Right lobe of liver (tissue), 6 donors: ENCODE data around the gene PATL1. TPM values are rescaled to one million over a fixed set of nuclear protein-coding genes. Genes with fewer than 3 reads are reported as not detected.
"Not testable (repeated sequence)": the region's sequence is repeated elsewhere in the genome, so short reads cannot be mapped to it uniquely, and the experiment has no call there.

ENCODE experiments used
- ATAC-seq, 4 donors: fragments of 200-7000 bp; cut with Tn5 transposase; one replicate each; pipeline ENCODE4 v1.9.1; 2020; ENCODE audit warnings: mild to moderate bottlenecking in 4 of 4, moderate library complexity in 4 of 4
- DNase-seq, 3 donors: peaks; one replicate each; pipeline ENCODE4 v3.0.0-alpha.2; 2020
- H3K27ac ChIP-seq, 3 donors: fragments of 200-600 bp; one replicate each; pipeline ENCODE4 v1.8.0; 2022
- H3K27me3 ChIP-seq, 2 donors: fragments of 200-600 bp; one replicate each; pipeline ENCODE4 v1.8.0; 2022
- H3K36me3 ChIP-seq, 4 donors: fragments of 200-600 bp; sonication (generic) in 1 of 4; one replicate each; pipeline versions ENCODE4 v1.5.1 to v1.8.0; 2017 to 2022; ENCODE audit warnings: control low read depth in 1 of 4
- H3K4me1 ChIP-seq, 4 donors: fragments of 200-600 bp; sonication (generic) in 1 of 4; one replicate each; pipeline versions ENCODE4 v1.5.1 to v1.8.0; 2017 to 2022; ENCODE audit warnings: control low read depth in 1 of 4
- H3K4me3 ChIP-seq, 3 donors: fragments of 200-600 bp; one replicate each; pipeline ENCODE4 v1.8.0; 2022
- H3K9me3 ChIP-seq, 4 donors: fragments of 200-600 bp; sonication (generic) in 1 of 4; one replicate each; pipeline versions ENCODE4 v1.5.1 to v1.8.0; 2017 to 2022; ENCODE audit warnings: control low read depth in 1 of 4
- POLR2A ChIP-seq: fragments of 450-650 bp; IDR thresholded peaks from one replicate; pipeline ENCODE4 v1.6.1; 2017; ENCODE audit warnings: antibody characterized with exemption, mild to moderate bottlenecking
- WGBS: methylation state at CpG from one replicate; pipeline ENCODE4 v1.1.6; 2018; ENCODE audit warnings: low coverage, low lambda C conversion rate; ENCODE audit not compliant: insufficient coverage; ENCODE audit errors: missing lambda C conversion rate; 5-methylcytosine and 5-hydroxymethylcytosine counted together
- intact Hi-C, 2 donors: fragments of 100-400 bp; cut with DNase I; formaldehyde crosslinking; loops; one replicate each; pipeline versions ENCODE4 v1.11.2 to v1.14.1; 2022
- total RNA-seq, 6 experiments: library from RNA; depleted of rRNA in 2 of 6; stranded (reverse); fragments of >200 nt in 2 of 6; fragmentation: NEBNext Ultra II Directional in 3 of 6; extraction: Animal tissue kit (Norgen Biotek cat#: 25700) in 3 of 6; gene quantifications; one replicate each; pipeline versions ENCODE4 v1.1.0 to v1.2.4, GENCODE V29; 2016 to 2023
- TF ChIP-seq, protein P1 (sequence below), 4 donors: fragments of 200-600 bp in 3 of 4; fragments of 450-650 bp in 1 of 4; IDR thresholded peaks; one replicate each; pipeline versions ENCODE4 v1.5.1 to v1.8.0; 2016 to 2022; ENCODE audit warnings: antibody characterized with exemption in 4 of 4, mild to moderate bottlenecking in 2 of 4
- donor health status: DM: no; HTN: yes; CAD: no.
- donor health status: DM: no; HTN: no; CAD: no.
- donor health status: DM: no; HTN: no; CAD: no.
- donor health status: DM: no; HTN: yes; CAD: no.
- donor health status: DM: no; HTN: yes; CAD: no.

The PATL1 gene
- total RNA-seq, 6 experiments from 2014 or later, result 13.8 to 27.6 (median 21.1) TPM

- no peak for ATAC-seq
- intact Hi-C loops, result no loop called here
- H3K27ac ChIP-seq, result no peak overlapping the region
- H3K4me3 ChIP-seq, result no peak overlapping the region
- TF ChIP-seq, protein P1, sequence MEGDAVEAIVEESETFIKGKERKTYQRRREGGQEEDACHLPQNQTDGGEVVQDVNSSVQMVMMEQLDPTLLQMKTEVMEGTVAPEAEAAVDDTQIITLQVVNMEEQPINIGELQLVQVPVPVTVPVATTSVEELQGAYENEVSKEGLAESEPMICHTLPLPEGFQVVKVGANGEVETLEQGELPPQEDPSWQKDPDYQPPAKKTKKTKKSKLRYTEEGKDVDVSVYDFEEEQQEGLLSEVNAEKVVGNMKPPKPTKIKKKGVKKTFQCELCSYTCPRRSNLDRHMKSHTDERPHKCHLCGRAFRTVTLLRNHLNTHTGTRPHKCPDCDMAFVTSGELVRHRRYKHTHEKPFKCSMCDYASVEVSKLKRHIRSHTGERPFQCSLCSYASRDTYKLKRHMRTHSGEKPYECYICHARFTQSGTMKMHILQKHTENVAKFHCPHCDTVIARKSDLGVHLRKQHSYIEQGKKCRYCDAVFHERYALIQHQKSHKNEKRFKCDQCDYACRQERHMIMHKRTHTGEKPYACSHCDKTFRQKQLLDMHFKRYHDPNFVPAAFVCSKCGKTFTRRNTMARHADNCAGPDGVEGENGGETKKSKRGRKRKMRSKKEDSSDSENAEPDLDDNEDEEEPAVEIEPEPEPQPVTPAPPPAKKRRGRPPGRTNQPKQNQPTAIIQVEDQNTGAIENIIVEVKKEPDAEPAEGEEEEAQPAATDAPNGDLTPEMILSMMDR (IDR thresholded peaks at IDR 0.05), result no peak
- no peak for TF ChIP-seq POLR2A
- H3K36me3 ChIP-seq, result no peaks in the 10 kb centered on the region
- no peak for DNase-seq
- H3K27me3 ChIP-seq, result no peaks in the 10 kb centered on the region
- no peaks in the 10 kb centered on the region for H3K9me3 ChIP-seq
- no peaks in the 10 kb centered on the region for H3K4me1 ChIP-seq
- WGBS, result 33% methylated on average over 1 of the region's 1 CpG
Measured at GRCh38 chr11:59708537-59708936, 39.7 kb upstream of the PATL1 start.

DNA sequence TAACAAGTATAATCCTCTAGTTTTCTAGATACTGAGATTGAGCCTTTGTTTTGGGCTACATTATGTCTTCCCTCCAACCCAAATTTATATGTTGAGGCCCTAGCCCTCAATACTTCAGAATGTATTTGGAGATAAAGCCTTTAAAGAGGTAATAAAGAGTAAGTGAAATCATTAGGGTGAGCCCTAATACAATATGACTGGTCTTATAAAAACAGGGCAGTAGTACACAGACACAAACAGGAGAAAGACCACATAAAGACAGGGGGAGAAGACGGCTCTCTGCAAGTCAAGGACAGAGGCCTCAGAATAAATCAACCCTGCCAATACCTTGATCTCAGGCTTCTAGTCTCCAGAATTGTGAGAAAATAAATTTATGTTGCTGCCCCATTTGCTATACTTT, 38.5 kb upstream of the PATL1 start:
- intact Hi-C loops, result no loop called here
- no peaks in the 10 kb centered on the region for H3K4me1 ChIP-seq
- no peaks in the 10 kb centered on the region for H3K36me3 ChIP-seq
- WGBS, result 36% methylated on average over 1 of the region's 1 CpG
- TF ChIP-seq, protein P1 (IDR thresholded peaks at IDR 0.05), result no peak
- no peak for TF ChIP-seq POLR2A
- no peaks in the 10 kb centered on the region for H3K9me3 ChIP-seq
- no peak for ATAC-seq
- no peak for DNase-seq
- no peaks in the 10 kb centered on the region for H3K27me3 ChIP-seq
- H3K27ac ChIP-seq, result no peak overlapping the region
- H3K4me3 ChIP-seq, result no peak overlapping the region

GRCh38 chr11:59706518-59707285, 37.9 kb upstream of the PATL1 start:
- intact Hi-C loops, result no loop called here
- H3K36me3 ChIP-seq, result no peaks in the 10 kb centered on the region
- no peak for ATAC-seq
- 77% methylated on average over 5 of the region's 5 CpGs for WGBS
- no peak for DNase-seq
- H3K4me3 ChIP-seq, result no peak overlapping the region
- H3K27ac ChIP-seq, result no peak overlapping the region
- H3K27me3 ChIP-seq, result no peaks in the 10 kb centered on the region
- H3K4me1 ChIP-seq, result no peaks in the 10 kb centered on the region
- no peaks in the 10 kb centered on the region for H3K9me3 ChIP-seq
- TF ChIP-seq, protein P1 (IDR thresholded peaks at IDR 0.05), result no peak
- no peak for TF ChIP-seq POLR2A

- WGBS, result 79% methylated on average over 5 of the region's 6 CpGs
- H3K4me1 ChIP-seq, result no peaks in the 10 kb centered on the region
- intact Hi-C loops, result no loop called here
- ATAC-seq (no peak), DNase-seq (no peak)
- H3K36me3 ChIP-seq, result no peaks in the 10 kb centered on the region
- H3K27ac ChIP-seq, result no peak overlapping the region
- no peaks in the 10 kb centered on the region for H3K9me3 ChIP-seq
- H3K27me3 ChIP-seq, result no peaks in the 10 kb centered on the region
- TF ChIP-seq POLR2A, result no peak
- TF ChIP-seq, protein P1 (IDR thresholded peaks at IDR 0.05), result no peak
- no peak overlapping the region for H3K4me3 ChIP-seq
Measured at GRCh38 chr11:59705294-59705693, 36.5 kb upstream of the PATL1 start.

- not testable (repeated sequence) for ATAC-seq
Measured at GRCh38 chr11:59703515-59703914, 34.7 kb upstream of the PATL1 start.

GRCh38 chr11:59700157-59700556, 31.3 kb upstream of the PATL1 start:
- H3K27ac ChIP-seq, ATAC-seq, H3K9me3 ChIP-seq, H3K4me1 ChIP-seq, H3K4me3 ChIP-seq, DNase-seq, H3K36me3 ChIP-seq, H3K27me3 ChIP-seq, intact Hi-C loops: not testable (repeated sequence)
- WGBS, result 52% methylated on average over 3 of the region's 5 CpGs

More at GRCh38 chr11:59703515-59703914, 34.7 kb upstream of the PATL1 start:
- intact Hi-C loops, DNase-seq, H3K27ac ChIP-seq, H3K4me1 ChIP-seq, H3K36me3 ChIP-seq, H3K27me3 ChIP-seq, H3K4me3 ChIP-seq, H3K9me3 ChIP-seq: not testable (repeated sequence)
- 100% methylated on average over 1 of the region's 1 CpG for WGBS
